Raji (cell line): ENCODE results near the gene JPH2.

Source experiments
- POLR2A ChIP-seq: IDR thresholded peaks from 2 replicates; pipeline ENCODE4 v1.6.1; 2011; ENCODE audit warnings: low read depth, low read length, control low read depth; ENCODE audit not compliant: insufficient read depth

Gene JPH2

DNA sequence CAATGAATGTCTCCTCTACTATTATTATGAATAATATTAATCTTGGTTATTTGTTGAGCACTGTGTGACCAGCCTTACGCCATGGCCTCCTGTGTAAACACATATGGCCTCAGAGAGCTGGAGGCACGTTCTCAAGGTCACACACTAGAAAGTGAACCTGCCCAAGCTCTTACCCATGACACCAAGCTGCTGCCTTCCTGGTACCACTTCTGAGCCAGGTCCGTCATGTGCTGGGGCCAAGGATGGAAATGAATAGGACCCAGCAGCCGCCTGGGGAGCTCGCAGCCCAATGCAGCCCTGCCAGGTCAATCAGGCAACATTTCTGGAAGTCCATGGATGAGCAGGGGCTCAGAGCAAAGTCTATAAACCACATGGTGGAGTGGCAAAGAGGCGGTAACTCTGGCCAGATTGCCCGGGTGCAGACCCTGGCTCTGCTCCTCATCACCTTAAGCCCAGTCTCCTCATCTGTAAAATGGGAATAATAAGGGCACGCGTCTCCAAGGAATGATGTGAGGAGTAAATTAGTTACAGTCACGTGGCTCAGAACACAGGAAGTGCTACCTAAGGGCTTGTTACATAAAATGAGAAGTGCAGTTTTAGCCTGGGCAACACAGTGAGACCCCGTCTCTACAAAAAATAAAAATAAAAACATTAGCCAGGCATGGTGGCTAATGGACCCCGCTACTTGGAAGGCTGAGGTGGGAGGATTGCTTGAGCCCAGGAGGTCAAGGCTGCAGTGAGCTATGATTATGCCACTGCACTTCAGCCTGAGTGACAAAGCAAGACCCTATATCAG lies 61.5 kb downstream of the JPH2 start:
- no peak for TF ChIP-seq POLR2A

DNA sequence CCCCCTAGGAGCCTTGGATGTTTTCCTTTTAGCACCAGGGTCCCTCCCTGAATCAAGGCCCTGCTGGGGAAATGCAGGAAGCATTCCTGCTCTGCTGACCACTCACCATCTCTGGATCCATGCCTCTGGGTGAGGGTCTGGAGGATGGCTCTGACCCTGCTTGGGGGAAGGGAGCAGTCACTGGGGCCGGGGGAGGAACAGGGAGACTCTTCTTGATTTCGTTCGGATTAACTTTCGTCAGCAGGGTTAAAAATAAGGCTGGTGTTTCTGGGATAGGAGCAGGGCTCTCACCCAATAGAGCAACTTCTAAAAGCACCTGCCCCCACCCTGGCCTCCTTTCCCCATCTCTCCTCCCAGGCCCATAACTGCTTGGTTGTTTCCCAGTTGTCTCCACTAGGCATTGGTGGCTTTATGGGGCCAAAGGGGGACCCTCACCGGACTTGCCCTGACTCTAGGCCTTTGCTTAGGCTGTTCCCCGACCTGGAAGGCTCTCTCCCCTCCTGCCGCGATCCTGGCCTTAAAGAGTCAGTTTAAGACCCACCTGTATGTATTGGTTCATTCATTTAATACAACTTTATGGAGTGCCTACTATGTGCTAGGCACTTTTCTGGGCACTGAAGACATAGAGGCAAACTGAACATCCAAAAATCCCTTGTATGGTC lies 63.0 kb downstream of the JPH2 start:
- TF ChIP-seq POLR2A, result no peak

DNA sequence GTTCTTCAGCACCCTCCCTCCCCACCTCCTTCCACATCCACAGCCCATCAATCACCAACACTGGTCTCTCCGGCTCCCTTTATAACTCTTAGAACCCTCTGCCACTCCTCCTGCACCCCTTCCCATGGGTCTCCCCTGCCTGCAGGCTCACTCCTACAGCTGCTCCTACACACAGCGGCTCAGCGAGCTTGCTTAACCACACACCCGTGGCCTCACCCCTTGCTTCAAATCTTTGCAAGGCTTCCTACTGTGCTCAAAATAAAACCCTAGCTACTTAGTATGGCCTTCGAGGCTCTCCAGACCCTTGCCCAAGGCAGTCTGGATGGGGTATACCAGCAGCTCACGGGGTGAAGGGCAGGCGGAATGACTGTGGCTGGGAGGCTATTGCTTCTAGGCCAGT lies 63.7 kb downstream of the JPH2 start:
- TF ChIP-seq POLR2A, result no peak

DNA sequence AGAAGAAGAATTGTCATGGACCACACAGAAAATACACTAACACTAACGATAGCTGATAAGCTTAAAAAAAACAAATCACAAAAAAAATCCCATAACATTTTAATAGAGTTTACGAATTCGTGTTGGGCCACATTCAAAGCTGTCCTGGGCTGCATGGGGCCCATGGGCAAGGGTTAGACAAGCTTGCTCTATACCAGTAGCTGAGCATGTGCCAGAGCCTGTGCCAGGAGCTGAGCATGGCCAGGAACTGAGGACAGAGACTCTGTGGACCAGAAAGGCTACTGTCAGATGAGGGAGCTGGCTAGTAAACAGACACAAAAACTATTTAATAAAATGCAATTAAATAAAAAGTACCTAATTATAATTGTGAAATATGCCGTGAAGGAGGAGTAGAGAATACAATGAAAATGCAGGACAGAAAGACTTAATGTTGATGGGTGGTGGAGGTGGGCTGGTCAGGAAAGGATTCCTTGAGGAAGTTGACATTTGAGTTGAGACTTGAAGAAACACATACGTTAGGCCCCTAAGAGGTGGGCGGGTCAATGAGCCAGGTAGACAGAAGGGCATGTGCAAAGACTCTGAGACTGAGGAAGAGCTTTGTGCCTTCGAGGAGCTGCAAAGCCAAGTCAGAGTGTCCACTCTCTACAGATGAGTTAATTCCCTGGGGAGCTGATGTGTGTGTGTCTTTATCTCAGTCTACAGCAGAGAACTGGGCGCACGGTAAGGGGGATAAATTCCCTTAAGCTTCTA lies 66.1 kb downstream of the JPH2 start:
- TF ChIP-seq POLR2A, result no peak

DNA sequence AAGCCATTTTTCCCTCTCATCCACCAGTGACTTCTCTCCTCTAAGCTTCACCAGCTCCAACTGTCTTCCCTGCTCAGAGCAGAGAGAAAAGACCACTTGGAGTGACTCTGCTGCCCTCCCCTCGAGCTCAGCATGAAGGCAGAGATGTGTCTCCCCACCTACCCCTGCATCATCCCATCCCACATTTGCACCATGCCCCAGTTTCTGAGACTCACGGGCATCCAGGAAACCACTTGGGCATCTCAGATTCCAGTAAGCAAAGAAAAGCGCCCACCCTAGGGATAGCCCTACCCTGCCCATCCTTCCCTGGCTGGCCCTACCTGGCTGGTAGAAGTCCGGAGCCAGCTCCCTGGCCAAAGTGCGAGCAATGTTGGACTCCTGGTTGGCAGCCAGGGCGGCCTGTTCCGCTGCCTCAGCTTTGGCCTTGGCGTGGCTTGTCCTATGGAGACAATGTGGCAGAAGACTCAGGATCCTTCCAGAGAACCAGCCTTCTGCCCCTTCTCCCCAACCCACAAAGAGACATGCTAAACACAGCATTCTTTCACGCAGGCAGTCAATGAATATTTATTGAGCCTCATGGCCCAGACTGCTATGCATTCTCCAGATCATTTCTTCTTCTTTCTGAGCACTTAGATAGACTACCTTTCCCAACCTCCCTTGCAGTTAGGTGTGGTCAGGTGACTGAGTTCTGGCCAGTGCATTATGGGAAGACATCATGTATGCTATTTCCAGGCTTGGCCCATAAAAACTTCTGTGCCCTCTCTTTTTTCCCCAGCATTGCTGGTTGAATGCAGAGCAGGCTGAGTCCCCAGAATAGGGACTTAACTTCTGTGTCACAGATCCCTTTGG lies 68.6 kb downstream of the JPH2 start:
- TF ChIP-seq POLR2A, result no peak

DNA sequence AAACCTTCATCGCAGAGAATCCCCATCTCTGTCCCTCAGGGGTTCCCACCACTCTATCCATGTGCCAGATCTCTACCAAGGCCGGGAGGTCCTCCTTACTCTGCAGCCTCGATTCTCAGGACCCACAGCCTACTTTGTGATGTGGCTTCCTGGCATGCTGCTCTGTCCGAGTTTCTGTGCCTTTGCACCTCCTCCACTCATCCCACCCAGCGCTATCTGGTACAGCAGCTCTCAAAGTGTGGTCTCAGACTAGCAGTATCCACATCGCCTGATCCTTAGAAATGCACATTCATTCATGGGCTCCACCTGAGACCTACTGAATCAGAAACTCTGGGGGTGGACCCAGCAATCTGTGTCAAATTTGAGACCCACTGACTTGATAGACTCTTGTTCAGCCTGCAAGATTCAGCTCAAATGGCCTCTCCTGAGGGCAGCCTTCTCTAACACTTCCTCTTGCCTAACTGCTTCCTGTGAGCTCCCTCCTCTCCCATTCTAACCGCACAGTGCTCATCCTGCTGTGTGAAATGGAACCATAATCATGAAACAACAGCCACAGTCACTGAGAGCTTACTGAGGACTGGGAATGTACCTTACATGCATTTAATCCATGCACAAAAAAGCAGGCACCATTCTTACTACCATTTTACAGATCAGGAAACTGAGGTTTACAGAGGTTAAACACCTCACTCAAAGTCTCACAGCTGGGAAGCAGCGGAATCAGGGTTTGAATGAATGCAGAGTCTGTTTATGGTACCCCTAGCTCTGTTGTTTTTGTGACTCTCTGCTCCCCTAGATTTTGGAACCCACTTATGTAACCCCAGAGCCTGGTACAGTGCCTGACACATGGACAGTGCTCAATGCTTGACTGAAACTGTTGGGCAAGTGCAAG lies 69.4 kb downstream of the JPH2 start:
- TF ChIP-seq POLR2A, result no peak

DNA sequence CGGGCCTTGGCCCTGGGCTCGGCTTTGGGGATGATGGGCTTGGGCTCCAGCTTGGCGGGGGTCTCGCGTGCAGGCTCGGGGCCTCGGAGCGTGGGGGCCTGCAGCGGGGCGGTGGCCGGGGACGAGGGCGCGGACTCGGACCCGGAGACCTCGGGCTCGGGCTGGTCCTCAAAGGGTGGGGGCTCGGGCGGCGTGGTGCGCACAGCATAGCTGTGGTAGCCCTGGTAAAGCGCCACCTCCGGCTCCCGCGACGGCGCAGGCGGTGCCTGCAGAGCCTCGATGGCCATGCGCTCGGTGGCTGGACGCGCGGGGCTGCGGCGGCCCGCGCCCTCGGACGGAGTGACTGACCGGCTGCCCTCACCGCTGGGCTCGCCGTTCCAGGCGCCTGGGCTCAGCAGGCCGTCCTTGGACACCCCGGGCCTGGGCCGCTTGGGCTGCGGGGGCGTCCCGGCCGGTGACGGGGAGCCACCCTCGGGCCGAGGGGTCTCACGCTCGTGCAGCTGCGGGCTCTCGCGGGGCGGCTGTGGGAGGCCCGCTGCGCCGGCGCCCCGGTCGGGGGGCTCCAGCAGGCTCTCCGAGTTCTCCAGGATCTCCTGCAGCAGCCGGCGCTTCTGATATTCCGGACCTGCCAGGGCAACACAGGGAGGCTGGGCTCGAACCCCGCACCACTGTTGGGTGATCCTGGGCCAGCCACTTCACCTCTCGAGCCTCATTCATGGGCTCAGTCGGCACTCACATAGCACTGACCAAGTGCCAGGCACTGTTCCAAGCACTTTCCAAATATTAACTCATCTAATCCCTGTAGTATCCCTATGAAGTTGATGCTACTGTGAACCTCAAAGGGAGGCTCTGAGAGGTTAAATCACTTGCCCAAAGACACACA lies 71.0 kb downstream of the JPH2 start:
- TF ChIP-seq POLR2A, result no peak

DNA sequence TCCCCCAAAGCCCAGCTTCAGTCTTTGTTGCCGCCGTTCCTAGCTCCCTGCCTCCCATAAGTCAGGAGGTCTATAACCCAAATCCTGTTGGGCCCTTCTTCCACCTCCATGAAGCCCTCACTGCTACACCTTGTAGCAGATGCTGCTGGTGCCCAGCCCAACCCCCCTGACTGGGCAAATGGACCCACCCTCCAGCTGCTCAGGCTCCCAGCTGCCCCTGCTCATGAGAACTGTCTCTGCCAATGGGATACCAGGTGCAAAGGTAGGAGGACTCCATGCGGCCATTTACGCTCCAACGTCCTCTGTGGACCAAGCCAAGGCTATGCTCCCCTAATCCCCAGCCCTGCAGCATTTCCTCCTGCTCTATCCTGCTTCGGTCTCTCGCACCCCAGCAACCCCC lies 71.8 kb downstream of the JPH2 start:
- TF ChIP-seq POLR2A, result no peak

DNA sequence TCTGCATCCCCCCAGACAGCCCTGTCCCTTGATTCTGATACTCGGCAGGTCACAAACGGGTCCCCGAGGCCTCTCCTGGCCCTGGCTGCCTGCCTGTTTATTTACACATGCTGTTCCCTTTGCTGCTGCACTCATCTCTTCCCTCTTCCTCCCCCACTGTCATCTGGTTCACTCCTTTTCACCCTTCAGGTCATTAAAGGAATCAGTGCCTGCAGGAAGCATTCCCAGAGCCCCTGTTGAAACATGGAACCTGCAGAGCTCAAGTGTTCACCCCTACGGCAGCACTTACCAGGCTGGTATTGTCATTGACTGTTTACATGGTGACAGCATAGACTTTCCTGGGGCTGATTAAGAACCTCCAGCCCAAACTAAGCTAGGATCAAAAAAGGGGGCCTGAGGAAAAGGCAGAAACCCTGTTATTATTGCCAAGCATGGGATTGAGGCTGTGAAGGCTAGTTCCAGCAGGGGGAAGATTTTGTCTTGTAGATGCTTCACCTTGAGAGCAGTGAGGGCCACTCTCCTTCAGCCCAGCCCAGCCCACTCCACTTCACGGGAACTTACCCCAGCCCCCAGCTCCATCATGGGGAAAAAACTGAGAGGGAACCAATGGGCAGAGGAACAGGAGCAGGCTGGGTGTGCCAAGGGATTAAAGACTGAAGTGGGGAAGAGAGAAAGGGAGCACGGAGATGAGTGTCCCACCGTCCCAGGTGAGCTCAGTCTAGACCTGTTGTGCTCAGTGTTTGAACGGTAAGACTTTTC lies 73.2 kb downstream of the JPH2 start:
- no peak for TF ChIP-seq POLR2A

DNA sequence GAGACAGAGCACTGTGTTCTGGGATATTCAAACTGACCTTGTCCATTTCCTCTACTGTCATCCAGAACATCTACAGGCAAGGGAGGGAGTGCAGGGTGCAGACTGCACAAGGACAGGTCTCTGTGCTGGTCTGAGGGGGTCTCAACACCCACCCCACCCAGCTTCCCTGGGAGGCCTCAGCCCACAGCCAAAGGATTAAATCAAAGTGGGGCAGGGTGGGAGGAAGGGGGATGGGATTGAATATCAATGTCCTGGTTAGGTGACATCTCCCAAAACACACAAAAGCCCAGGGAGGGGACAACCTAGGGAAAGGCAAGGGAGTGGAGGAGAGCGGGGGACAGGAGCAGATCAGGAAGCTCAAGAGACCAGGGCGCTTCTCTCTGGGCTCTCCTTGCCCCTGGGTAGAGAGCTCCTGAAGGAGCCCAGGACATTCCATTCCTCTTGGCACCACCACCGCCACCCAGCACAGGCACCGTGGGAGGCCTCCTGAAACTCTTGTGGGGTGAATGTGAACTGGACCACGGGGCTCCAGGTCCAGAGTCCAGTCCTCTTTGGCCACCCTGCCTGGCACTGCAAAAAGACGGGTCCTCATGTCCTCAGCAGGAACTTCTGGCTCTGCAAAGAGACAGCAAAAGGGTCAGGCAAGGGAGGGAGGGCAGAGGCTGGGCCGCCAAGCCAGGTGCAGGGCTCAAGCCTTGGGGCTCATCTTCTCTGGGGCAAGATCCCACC lies 73.9 kb downstream of the JPH2 start:
- TF ChIP-seq POLR2A, result no peak

DNA sequence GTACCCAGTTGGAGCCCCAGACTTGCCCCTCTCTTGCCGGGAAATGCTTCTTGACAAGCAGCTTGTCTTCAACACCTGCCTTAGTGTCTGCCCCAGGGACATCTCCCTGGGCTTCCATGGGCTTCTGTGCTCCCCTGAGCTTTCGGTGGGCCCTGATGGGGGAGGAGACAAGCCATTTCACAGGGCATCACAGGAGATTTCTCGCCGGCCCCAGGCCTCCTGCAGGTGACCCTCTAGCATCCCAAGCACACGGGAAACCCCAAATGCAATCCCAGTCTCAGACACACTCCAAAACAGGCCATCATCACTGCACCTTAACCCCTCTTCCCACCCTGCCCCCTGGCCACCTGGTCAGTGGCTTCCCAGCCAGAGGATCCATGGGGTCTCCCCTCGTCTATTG lies 74.5 kb downstream of the JPH2 start:
- no peak for TF ChIP-seq POLR2A

DNA sequence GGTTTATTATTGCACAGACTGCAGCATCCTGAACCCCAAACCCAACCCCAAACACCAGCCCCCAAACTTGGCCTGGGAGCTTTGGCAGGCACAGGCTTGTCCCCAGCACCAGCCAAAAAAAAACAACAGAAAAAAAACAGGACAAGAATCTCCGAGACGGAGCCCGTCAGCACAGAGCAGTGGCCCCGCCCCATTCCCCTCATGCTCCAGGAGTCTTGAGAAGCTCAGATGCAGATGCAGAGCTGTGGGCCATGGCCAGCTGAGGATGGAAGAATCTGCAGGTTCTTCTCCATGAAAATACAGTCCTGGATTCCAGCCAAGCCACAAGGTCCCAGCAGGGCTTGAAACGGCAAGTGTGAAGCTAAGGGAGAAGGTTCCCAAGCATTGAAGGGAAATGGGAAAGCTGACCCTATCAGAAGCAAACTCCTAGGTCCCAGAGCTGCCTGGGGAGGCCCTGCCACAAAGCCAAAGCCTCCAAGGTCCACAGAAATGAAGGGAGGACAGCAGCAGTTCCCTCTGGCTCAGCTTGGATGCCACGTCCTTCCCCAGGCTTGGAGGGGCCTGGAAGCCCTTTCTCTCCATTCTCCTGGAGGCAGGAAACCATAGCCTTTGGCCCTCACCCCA lies 75.2 kb downstream of the JPH2 start:
- TF ChIP-seq POLR2A, result no peak
